ENCODE measurements around the gene SNF8.

Gene SNF8

GRCh38 chr17:48890086-48890485 lies 54.6 kb downstream of the SNF8 start:
- DNase-seq (ENCODE audit: low read depth) = no peak

GRCh38 chr17:48883171-48883570 lies 61.5 kb downstream of the SNF8 start:
- DNase-seq (ENCODE audit: low read depth) = no peak

- DNase-seq (ENCODE audit: low read depth) = no peak
Observed at GRCh38 chr17:48882272-48882671, 62.4 kb downstream of the SNF8 start.
